GM12873 (cell line): ENCODE data around the gene MEFV.

ENCODE experiments used
- TF ChIP-seq, protein P1 (sequence below): IDR thresholded peaks from 2 replicates; pipeline ENCODE4 v1.5.1; 2012; ENCODE audit warnings: low read depth, mild to moderate bottlenecking, moderate library complexity, low read length, control low read depth; ENCODE audit not compliant: insufficient read depth; ENCODE audit errors: missing control alignments

The MEFV gene

GRCh38 chr16:3223913-3224515 is 32.4 kb downstream of the MEFV start:
- TF ChIP-seq, protein P1, sequence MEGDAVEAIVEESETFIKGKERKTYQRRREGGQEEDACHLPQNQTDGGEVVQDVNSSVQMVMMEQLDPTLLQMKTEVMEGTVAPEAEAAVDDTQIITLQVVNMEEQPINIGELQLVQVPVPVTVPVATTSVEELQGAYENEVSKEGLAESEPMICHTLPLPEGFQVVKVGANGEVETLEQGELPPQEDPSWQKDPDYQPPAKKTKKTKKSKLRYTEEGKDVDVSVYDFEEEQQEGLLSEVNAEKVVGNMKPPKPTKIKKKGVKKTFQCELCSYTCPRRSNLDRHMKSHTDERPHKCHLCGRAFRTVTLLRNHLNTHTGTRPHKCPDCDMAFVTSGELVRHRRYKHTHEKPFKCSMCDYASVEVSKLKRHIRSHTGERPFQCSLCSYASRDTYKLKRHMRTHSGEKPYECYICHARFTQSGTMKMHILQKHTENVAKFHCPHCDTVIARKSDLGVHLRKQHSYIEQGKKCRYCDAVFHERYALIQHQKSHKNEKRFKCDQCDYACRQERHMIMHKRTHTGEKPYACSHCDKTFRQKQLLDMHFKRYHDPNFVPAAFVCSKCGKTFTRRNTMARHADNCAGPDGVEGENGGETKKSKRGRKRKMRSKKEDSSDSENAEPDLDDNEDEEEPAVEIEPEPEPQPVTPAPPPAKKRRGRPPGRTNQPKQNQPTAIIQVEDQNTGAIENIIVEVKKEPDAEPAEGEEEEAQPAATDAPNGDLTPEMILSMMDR, result no peak

DNA sequence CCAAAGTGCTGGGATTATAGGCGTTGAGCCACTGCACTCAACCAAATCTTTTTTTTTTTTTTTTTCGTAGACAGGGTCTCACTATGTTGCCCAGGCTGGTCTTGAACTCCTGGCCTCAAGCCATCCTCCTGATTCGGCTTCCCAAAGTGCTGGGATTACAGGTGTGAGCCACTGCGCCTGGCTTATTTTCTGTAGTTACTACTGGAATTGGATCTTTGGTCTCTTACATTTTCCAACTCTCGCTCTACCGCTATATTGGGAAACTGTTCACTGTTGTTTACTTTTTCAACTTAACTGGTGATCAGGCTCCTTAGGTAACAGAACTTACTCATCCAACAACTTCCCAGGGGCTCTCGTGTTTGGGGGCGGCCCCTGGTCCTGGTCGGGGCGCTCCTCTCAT is 35.6 kb downstream of the MEFV start:
- TF ChIP-seq, protein P1, result no peak

DNA sequence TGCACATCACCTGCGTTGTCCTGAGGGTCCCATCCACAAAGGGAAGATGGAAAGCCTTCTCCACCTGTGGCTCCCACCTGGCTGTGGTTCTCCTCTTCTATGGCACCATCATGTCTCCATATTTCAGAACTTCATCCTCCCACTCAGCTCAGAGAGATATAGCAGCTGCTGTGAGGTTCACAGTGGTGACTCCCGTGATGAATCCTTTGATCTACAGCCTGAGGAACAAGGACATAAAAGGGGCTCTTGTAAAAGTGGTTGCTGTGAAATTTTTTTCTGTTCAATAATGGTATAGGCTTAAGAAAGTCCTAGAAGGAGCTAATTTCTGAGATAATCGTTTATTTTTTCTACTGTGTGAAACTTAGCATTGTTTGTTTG is 40.2 kb downstream of the MEFV start:
- TF ChIP-seq, protein P1, result no peak

GRCh38 chr16:3215601-3216262 is 40.7 kb downstream of the MEFV start:
- TF ChIP-seq, protein P1, result no peak

GRCh38 chr16:3214904-3215600 is 41.4 kb downstream of the MEFV start:
- TF ChIP-seq, protein P1, result no peak

DNA sequence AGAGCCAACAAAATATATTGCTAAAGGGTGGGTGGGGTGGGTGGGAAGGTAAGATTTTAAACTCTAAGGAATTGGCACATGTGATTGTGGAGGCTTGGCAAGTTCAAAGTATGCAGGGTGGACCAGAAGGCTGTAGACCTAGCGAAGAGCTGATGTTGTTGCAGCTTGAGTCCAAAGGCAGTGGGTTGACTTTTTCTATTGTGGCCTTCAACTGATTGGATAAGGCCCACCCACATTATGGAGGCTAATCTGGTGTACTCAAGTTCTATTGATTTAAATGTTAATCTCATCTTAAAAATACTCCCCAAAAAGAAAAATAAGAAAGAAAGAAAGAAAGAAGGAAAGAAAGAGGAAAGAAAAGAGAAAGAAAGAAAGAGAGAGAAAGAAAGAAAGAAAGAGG is 43.9 kb downstream of the MEFV start:
- TF ChIP-seq, protein P1, result no peak

DNA sequence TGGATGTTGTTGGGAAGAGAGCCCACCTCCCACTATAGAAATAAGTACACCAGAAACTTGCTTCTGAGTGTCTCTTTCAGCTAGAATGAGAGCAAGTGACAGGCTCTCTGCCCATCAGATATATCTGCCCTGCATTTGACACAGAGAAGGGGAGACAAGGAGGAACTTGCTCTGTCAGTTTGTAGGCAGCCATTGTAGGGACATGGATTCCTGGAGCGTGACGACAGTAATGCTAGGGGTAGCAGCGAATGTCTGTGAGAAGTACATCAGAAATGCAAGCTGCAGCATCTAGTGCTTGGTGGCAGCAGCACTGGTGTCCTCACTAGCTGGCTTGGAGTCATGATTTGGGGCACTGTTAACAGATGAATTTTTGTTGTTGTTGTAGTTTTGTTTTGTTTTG is 44.4 kb downstream of the MEFV start:
- TF ChIP-seq, protein P1, result no peak
